Karpas-422 (cell line): ENCODE data around the gene SHANK2. TPM values are rescaled to one million over a fixed set of nuclear protein-coding genes. Genes with fewer than 3 reads are reported as not detected.

ENCODE experiments used
- DNase-seq: peaks from one replicate; pipeline ENCODE4 v3.0.0-alpha.2; 2015
- H2AFZ ChIP-seq: fragments of 200-600 bp; sonication (generic); 2 replicates; pipeline ENCODE4 v1.6.1; 2014; ENCODE audit warnings: antibody characterized with exemption, low read length, mixed read lengths
- H3K27ac ChIP-seq: fragments of 200-600 bp; sonication (generic); 2 replicates; pipeline ENCODE4 v1.5.1; 2014; ENCODE audit warnings: mild to moderate bottlenecking, low read length, moderate library complexity
- H3K27me3 ChIP-seq: fragments of 200-600 bp; sonication (generic); 2 replicates; pipeline ENCODE4 v1.6.1; 2014; ENCODE audit warnings: low read length, mixed read lengths
- H3K36me3 ChIP-seq: fragments of 200-600 bp; sonication (generic); 2 replicates; pipeline ENCODE4 v1.6.1; 2014; ENCODE audit warnings: low read length, mixed read lengths; ENCODE audit not compliant: insufficient read depth
- H3K4me1 ChIP-seq: fragments of 200-600 bp; sonication (generic); 2 replicates; pipeline ENCODE4 v1.6.1; 2014; ENCODE audit warnings: mild to moderate bottlenecking, low read length, mixed read lengths
- H3K4me2 ChIP-seq: fragments of 200-600 bp; sonication (generic); 2 replicates; pipeline ENCODE4 v1.6.1; 2014; ENCODE audit warnings: low read length, low read depth, mild to moderate bottlenecking; ENCODE audit not compliant: poor library complexity, severe bottlenecking
- H3K4me3 ChIP-seq: fragments of 200-600 bp; sonication (generic); 2 replicates; pipeline ENCODE4 v1.5.1; 2014; ENCODE audit warnings: mild to moderate bottlenecking, antibody characterized with exemption, low read length, mixed read lengths
- H3K79me2 ChIP-seq: fragments of 200-600 bp; sonication (generic); 2 replicates; pipeline ENCODE4 v1.6.1; 2014; ENCODE audit warnings: mild to moderate bottlenecking, low read length, mixed read lengths
- H3K9ac ChIP-seq: fragments of 200-600 bp; sonication (generic); 2 replicates; pipeline ENCODE4 v1.6.0; 2014; ENCODE audit warnings: low read length
- H3K9me2 ChIP-seq: fragments of 200-600 bp; sonication (generic), shearing (Covaris generic); replicated peaks from 2 replicates; pipeline ENCODE4 v1.6.0; 2014; ENCODE audit warnings: mild to moderate bottlenecking, low read length, moderate library complexity; ENCODE audit not compliant: insufficient read depth
- H3K9me3 ChIP-seq: fragments of 300-700, 200-600 bp; sonication (generic); 2 replicates; pipeline ENCODE4 v1.6.1; 2014; ENCODE audit warnings: low read length, mixed read lengths
- H4K20me1 ChIP-seq: fragments of 200-600 bp; sonication (generic); 2 replicates; pipeline ENCODE4 v1.6.1; 2014; ENCODE audit warnings: mild to moderate bottlenecking, antibody characterized with exemption, low read length, low read depth; ENCODE audit not compliant: insufficient read depth
- total RNA-seq: library from RNA; depleted of rRNA; stranded (reverse); fragments of >200 nt; shearing (Covaris generic); gene quantifications from 2 replicates; pipeline ENCODE4 v1.2.3, GENCODE V29; 2014; ENCODE audit warnings: low replicate concordance

Gene SHANK2
- total RNA-seq, 1 experiment from 2014 or later: not detected

DNA sequence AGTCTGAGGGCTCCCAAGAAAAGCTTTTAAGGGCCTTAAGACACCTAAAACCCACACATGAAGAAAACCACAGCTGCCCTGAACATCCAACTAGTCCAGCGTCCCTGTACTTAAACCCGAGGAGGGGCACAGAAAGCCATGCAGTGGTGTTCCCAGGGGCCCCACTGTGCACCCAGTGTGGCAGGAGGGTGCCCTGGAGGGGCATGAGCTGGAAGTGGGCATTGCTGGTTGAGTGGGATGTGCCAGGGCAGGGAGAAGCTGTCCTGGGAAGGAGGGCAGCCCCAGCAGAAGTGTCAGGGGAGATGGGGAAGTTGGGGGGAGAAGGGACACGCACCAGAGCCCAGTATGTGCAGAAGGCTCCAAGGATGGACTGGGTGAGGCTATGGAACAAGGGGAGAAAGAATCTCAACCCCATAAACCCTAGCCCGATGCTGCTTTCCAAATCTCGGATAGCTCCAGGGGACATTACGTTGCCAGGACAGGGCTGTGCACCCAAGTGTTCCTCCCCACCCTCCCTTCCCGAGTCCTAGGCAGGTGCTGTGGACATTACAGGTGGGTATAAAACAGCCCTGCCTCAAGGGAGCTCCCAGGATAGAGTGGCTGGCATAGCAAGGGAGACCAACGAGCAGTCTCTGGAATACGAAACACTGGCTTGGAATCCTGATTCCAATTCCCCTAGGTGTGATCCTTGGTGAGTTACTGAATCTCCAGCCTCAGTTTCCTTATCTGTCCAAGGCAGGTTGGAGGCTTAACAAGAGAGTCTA lies 44.2 kb downstream of the SHANK2 start:
- no peak overlapping the region for H3K4me3 ChIP-seq
- no peak overlapping the region for H3K4me2 ChIP-seq
- H3K9ac ChIP-seq: no peak overlapping the region
- H3K27me3 ChIP-seq: no peaks in the 10 kb centered on the region
- no peaks in the 10 kb centered on the region for H3K79me2 ChIP-seq
- H3K4me1 ChIP-seq: no peaks in the 10 kb centered on the region
- H4K20me1 ChIP-seq: no peaks in the 10 kb centered on the region
- H3K9me3 ChIP-seq: no peaks in the 10 kb centered on the region
- H3K27ac ChIP-seq: no peak overlapping the region
- H3K9me2 ChIP-seq: no peaks in the 10 kb centered on the region
- H3K36me3 ChIP-seq: no peaks in the 10 kb centered on the region
- no peak overlapping the region for H2AFZ ChIP-seq
- no peak for DNase-seq

DNA sequence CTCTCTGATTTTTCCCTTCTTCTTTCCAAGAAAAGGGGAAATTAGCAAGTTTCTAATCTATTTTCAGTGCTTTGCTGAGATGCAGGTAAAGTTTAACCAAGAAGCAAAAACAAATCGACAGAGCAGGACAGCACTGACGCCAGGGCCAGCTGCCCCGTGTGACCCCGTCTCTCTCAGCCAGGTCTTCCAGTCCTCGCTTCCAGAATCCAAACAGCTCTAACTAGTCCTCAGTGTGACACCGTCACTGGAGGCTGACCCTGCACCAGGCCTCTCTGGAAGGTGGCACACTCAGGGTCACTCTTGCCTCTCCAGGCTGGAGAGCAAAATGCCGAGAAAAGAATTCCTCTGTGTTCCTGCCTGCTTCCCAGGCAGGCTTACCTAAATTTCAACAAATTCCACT lies 44.8 kb downstream of the SHANK2 start:
- Histone ChIP-seq H3K36me3 (no peaks in the 10 kb centered on the region), H3K27ac (no peak overlapping the region), H3K79me2 (no peaks in the 10 kb centered on the region), H4K20me1 (no peaks in the 10 kb centered on the region), H2AFZ (no peak overlapping the region), H3K9ac (no peak overlapping the region), H3K4me3 (no peak overlapping the region), H3K4me1 (no peaks in the 10 kb centered on the region), H3K9me3 (no peaks in the 10 kb centered on the region), H3K4me2 (no peak overlapping the region), H3K9me2 (no peaks in the 10 kb centered on the region), H3K27me3 (no peaks in the 10 kb centered on the region)
- DNase-seq: no peak

DNA sequence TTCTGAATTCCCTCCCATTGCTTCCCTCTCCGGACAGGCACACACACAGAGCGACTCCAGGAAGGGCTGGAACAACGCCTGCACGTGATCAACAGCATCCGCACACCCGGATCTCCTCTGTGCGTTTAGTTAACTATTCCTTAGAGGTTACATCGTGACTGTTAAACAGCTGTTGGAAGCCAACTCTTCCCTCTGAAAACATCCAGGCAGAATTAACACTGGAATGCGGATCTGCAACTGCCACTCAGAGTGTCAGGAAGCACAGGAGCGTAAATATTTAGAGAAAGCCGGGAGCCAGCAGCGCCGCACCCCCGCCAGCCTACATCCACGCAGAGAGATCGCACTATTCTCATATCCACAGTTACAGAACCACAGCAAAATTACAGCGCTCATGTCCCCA lies 46.2 kb downstream of the SHANK2 start:
- no peak for DNase-seq
- Histone ChIP-seq H3K27ac (no peak overlapping the region), H3K79me2 (no peaks in the 10 kb centered on the region), H3K4me1 (no peaks in the 10 kb centered on the region), H3K9me2 (no peaks in the 10 kb centered on the region), H3K4me2 (no peak overlapping the region), H3K9ac (no peak overlapping the region), H3K9me3 (no peaks in the 10 kb centered on the region), H2AFZ (no peak overlapping the region), H4K20me1 (no peaks in the 10 kb centered on the region), H3K36me3 (no peaks in the 10 kb centered on the region), H3K4me3 (no peak overlapping the region), H3K27me3 (no peaks in the 10 kb centered on the region)

DNA sequence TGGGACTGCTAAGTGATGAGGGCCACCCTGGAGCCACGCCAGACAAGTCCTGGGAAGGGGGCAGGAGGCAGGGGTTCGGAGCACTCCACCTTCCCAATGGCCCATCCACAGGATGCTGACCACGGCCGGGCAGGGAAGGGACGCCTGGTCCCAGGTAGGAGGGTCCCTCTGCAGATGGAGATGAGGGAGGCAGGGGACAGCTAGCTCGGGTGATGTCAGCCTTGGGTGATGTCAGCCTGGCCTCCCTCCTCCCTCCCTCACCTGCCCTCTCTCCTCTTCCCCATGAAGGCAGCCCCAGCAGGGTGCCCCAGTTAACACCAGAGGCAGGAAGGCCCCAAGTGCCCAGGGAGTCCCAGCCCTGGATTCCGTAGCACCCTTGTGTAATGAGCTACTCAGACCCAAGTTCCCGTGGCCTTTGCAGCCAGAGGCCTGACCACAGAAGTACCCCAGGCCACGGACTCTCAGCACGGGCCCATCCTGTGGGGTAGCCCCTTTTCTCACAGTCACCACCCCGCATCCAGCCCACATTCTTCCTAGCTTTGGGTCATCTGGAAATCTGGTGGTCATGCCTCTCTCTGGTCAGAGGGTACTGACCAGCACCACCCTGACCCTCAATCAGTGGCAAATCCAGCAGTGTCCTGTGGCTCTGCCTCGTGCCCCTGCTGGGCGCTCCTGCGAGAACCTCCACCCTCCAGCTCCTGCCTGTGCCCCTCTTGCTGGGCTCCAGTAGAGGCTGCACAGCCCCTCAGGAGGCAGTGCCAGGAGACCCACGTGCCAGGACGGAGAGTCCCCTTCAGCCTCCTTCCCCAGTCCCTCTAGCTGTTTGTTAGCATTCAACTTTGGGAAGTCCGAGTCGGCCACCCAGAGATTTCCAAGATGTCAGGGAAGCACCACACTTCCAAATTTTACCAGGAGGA lies 47.4 kb downstream of the SHANK2 start:
- H3K27ac ChIP-seq: no peak overlapping the region
- H3K4me2 ChIP-seq: no peak overlapping the region

DNA sequence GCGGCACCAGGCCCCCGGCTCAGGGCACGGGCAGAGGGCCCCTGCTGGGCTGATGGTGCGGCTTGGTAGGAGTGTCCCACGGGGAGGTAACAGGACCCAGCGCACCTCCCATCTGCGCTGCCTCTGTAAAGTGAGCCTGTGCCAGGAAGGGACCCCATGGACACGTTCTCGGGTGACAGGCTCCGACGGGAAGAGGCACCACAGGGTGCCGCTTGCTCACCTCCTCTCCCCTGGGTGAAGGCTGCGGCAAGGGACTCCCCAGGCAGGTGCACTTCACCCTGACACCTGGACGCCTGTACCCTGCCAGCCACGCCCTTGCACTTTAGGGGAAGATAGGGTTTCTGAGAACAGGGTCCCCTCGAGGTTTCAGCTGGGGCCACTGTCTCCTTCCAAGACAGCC lies 48.1 kb downstream of the SHANK2 start:
- Histone ChIP-seq H3K9me2 (no peaks in the 10 kb centered on the region), H3K4me3 (no peak overlapping the region), H3K27me3 (no peaks in the 10 kb centered on the region), H4K20me1 (no peaks in the 10 kb centered on the region), H3K27ac (no peak overlapping the region), H3K4me1 (no peaks in the 10 kb centered on the region), H3K9ac (no peak overlapping the region), H3K79me2 (no peaks in the 10 kb centered on the region), H3K9me3 (no peaks in the 10 kb centered on the region), H2AFZ (no peak overlapping the region), H3K4me2 (no peak overlapping the region), H3K36me3 (no peaks in the 10 kb centered on the region)
- DNase-seq: no peak

More for the DNA sequence above, 47.4 kb downstream of the SHANK2 start:
- H2AFZ ChIP-seq: no peak overlapping the region
- no peaks in the 10 kb centered on the region for H3K79me2 ChIP-seq
- no peak for DNase-seq
- no peak overlapping the region for H3K4me3 ChIP-seq
- no peak overlapping the region for H3K9ac ChIP-seq
- no peaks in the 10 kb centered on the region for H3K4me1 ChIP-seq
- no peaks in the 10 kb centered on the region for H3K9me2 ChIP-seq
- no peaks in the 10 kb centered on the region for H3K36me3 ChIP-seq
- no peaks in the 10 kb centered on the region for H3K27me3 ChIP-seq
- H3K9me3 ChIP-seq: no peaks in the 10 kb centered on the region
- no peaks in the 10 kb centered on the region for H4K20me1 ChIP-seq

DNA sequence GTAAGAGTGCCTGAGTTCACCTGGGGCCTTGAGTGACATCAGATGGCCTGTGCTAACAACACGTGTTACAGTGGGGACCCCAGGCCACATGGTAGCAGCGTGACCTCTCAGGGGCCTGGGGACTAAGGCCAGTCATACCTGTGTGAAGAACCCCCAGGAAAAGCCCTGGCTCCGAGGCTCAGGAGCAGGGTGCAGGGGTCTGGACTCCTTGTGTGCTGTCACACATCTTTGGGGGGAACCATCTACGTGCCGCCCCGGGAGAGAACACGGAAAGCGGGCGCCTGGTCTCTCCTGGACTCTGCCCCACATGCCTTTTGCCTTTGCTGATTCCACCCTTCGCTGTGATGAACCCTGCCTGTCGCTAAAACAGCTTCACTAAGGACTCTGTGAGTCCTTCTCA lies 48.7 kb downstream of the SHANK2 start:
- no peak overlapping the region for H3K27ac ChIP-seq
- H3K4me2 ChIP-seq: no peak overlapping the region
- H4K20me1 ChIP-seq: no peaks in the 10 kb centered on the region
- H3K27me3 ChIP-seq: no peaks in the 10 kb centered on the region
- no peak for DNase-seq
- H3K36me3 ChIP-seq: no peaks in the 10 kb centered on the region
- no peaks in the 10 kb centered on the region for H3K9me3 ChIP-seq
- no peaks in the 10 kb centered on the region for H3K79me2 ChIP-seq
- H3K4me3 ChIP-seq: no peak overlapping the region
- H3K4me1 ChIP-seq: no peaks in the 10 kb centered on the region
- no peak overlapping the region for H3K9ac ChIP-seq
- H3K9me2 ChIP-seq: no peaks in the 10 kb centered on the region
- no peak overlapping the region for H2AFZ ChIP-seq

DNA sequence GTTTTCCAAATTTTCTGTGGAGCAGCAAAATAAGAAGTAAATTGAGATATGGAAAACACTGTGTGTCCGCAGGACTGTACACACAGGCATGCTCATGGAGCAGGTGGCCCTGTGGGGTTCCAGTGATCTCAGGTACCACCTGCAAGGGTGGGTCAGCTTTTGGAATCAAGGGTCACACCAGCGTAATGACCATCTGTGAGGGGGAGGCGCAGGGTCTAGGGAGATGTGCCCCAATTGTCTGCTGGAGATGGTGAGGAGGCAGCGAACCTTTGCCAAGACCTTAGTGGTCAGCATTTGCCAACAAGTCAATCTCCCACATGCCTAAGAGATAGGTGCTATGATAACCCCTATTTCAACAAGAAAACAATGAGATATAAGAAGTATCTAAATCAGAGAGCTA lies 49.4 kb downstream of the SHANK2 start:
- Histone ChIP-seq H3K36me3 (no peaks in the 10 kb centered on the region), H4K20me1 (no peaks in the 10 kb centered on the region), H3K79me2 (no peaks in the 10 kb centered on the region), H3K9me2 (no peaks in the 10 kb centered on the region), H3K27ac (no peak overlapping the region), H3K4me2 (no peak overlapping the region), H3K4me1 (no peaks in the 10 kb centered on the region), H2AFZ (no peak overlapping the region), H3K9me3 (no peaks in the 10 kb centered on the region), H3K27me3 (no peaks in the 10 kb centered on the region), H3K4me3 (no peak overlapping the region), H3K9ac (no peak overlapping the region)
- DNase-seq: no peak

DNA sequence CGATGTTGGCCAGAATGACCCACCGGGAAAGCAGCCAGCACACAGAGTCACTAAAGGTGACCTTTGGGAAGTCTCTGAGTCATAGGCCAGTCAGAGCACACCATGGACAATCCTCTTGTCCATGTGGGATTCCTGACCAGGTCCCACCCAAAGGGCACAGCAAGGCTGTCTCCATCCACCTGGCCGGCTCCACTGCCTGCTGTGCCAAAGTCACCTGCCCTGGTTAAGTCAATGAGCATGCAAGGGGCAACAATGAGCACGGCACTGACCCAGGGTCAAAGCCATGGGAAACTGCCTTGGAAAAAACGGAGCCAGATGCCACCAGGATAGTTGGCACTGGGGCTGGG lies 49.8 kb downstream of the SHANK2 start:
- Histone ChIP-seq H3K27me3 (no peaks in the 10 kb centered on the region), H3K4me2 (no peak overlapping the region), H3K27ac (no peak overlapping the region), H3K36me3 (no peaks in the 10 kb centered on the region), H4K20me1 (no peaks in the 10 kb centered on the region), H3K9me3 (no peaks in the 10 kb centered on the region), H3K79me2 (no peaks in the 10 kb centered on the region), H3K4me1 (no peaks in the 10 kb centered on the region), H2AFZ (no peak overlapping the region), H3K9me2 (no peaks in the 10 kb centered on the region), H3K4me3 (no peak overlapping the region), H3K9ac (no peak overlapping the region)
- DNase-seq: no peak
